Endothelial cell of umbilical vein (primary cell): Measurements from ENCODE around the gene SUGCT. TPM values are rescaled to one million over a fixed set of nuclear protein-coding genes. Genes with fewer than 3 reads are reported as not detected.

Experiments
- BruUV-seq: library from RNA; stranded (reverse); fragments of 400-500 nt; replicated peaks from 2 replicates; lab custom pipeline; 2021; lab: Mats Ljungman, UMichigan
- CTCF ChIA-PET: fragments of 300-600, 350-600 bp; sonication (Branson Sonifier 250); formaldehyde crosslinking; loops from one replicate; lab custom pipeline; 2021; ENCODE audit warnings: antibody characterized with exemption, inconsistent platforms; lab: Charles Lee
- POLR2A ChIA-PET: fragments of 300-600, 350-600 bp; sonication (Branson Sonifier 250); formaldehyde crosslinking; loops from one replicate; lab custom pipeline; 2021; ENCODE audit warnings: antibody characterized with exemption, inconsistent platforms; lab: Charles Lee
- DNase-seq: peaks from one replicate; pipeline ENCODE4 v3.0.0-alpha.2; 2011; ENCODE audit warnings: low read depth, low spot score
- FAIRE-seq: peaks from 2 replicates; lab custom pipeline; 2011; peaks lifted over from hg19 to GRCh38; lab: Jason Lieb, UNC
- H2AFZ ChIP-seq: 2 replicates; pipeline ENCODE4 v1.6.0; 2012; ENCODE audit warnings: low read depth, low read length, control low read depth, inconsistent platforms
- H3K27ac ChIP-seq: 2 replicates; pipeline ENCODE4 v1.5.1; 2011; ENCODE audit warnings: low read depth, mild to moderate bottlenecking, control low read depth, low read length, moderate library complexity; ENCODE audit not compliant: insufficient read depth
- H3K27me3 ChIP-seq, 2 experiments: 2 replicates each; pipeline versions ENCODE4 v1.6.0 to v1.6.1; 2011; ENCODE audit warnings: low read length in 2 of 2, mixed read lengths in 1 of 2; ENCODE audit not compliant: control insufficient read depth in 2 of 2, insufficient read depth in 2 of 2
- H3K36me3 ChIP-seq, 2 experiments: 2 replicates in 1 of 2; 3 replicates in 1 of 2; pipeline ENCODE4 v1.5.1; 2011; ENCODE audit warnings: low read length in 2 of 2, mild to moderate bottlenecking in 1 of 2, moderate library complexity in 1 of 2; ENCODE audit not compliant: control insufficient read depth in 2 of 2, insufficient read depth in 2 of 2; ENCODE audit errors: extremely low read depth in 1 of 2
- H3K4me1 ChIP-seq: 3 replicates; pipeline ENCODE4 v1.5.1; 2011; ENCODE audit warnings: mild to moderate bottlenecking, low read length; ENCODE audit not compliant: control insufficient read depth, insufficient read depth; ENCODE audit errors: extremely low read depth
- H3K4me2 ChIP-seq: 2 replicates; pipeline ENCODE4 v1.6.1; 2011; ENCODE audit warnings: low read length, control low read depth, mixed read lengths; ENCODE audit not compliant: insufficient read depth
- H3K4me3 ChIP-seq, 3 experiments: fragments of 200-600 bp in 1 of 3; sonication (generic), shearing (Covaris generic) in 1 of 3; replicated peaks in 1 of 3; 2 replicates each; pipeline ENCODE4 v1.5.1; 2011 to 2016; ENCODE audit warnings: control low read depth in 3 of 3, low read length in 3 of 3, mild to moderate bottlenecking in 2 of 3, inconsistent platforms in 1 of 3, low read depth in 1 of 3, moderate library complexity in 1 of 3; ENCODE audit not compliant: insufficient read depth in 1 of 3
- H3K79me2 ChIP-seq: 2 replicates; pipeline ENCODE4 v1.6.0; 2012; ENCODE audit warnings: low read length, inconsistent platforms; ENCODE audit not compliant: control insufficient read depth, insufficient read depth
- H3K9ac ChIP-seq: replicated peaks from 2 replicates; pipeline ENCODE3; 2011; ENCODE audit warnings: low read length, control low read depth; ENCODE audit not compliant: insufficient read depth; ENCODE audit errors: extremely low read depth
- H3K9me1 ChIP-seq: replicated peaks from 3 replicates; pipeline ENCODE4 v1.6.0; 2011; ENCODE audit warnings: mild to moderate bottlenecking, low read length; ENCODE audit not compliant: control insufficient read depth, insufficient read depth; ENCODE audit errors: extremely low read depth
- H3K9me3 ChIP-seq: replicated peaks from 2 replicates; pipeline ENCODE4 v1.5.1; 2012; ENCODE audit warnings: low read length, inconsistent platforms; ENCODE audit not compliant: control insufficient read depth, insufficient read depth
- H4K20me1 ChIP-seq: replicated peaks from 2 replicates; pipeline ENCODE3; 2011; ENCODE audit warnings: mild to moderate bottlenecking, low read length; ENCODE audit not compliant: control insufficient read depth, insufficient read depth; ENCODE audit errors: extremely low read depth
- EZH2 ChIP-seq: IDR thresholded peaks from 2 replicates; pipeline ENCODE4 v1.6.1; 2012; ENCODE audit warnings: borderline replicate concordance, low read depth, mild to moderate bottlenecking, moderate library complexity, low read length, inconsistent platforms; ENCODE audit not compliant: severe bottlenecking
- FOS ChIP-seq: IDR thresholded peaks from 2 replicates; pipeline ENCODE4 v1.6.1; 2011; ENCODE audit warnings: mild to moderate bottlenecking, low read length, moderate library complexity, borderline replicate concordance; ENCODE audit not compliant: insufficient read depth
- GATA2 ChIP-seq: IDR thresholded peaks from 2 replicates; pipeline ENCODE4 v1.7.0; 2011; ENCODE audit warnings: low read depth, mild to moderate bottlenecking, moderate library complexity, mixed read lengths, low read length; ENCODE audit not compliant: insufficient read length, insufficient read depth
- JUN ChIP-seq: IDR thresholded peaks from 2 replicates; pipeline ENCODE4 v1.6.1; 2011; ENCODE audit warnings: borderline replicate concordance, low read depth; ENCODE audit not compliant: insufficient read length, insufficient read depth
- MYC ChIP-seq: IDR thresholded peaks from one replicate; pipeline ENCODE4 v1.6.1; 2011; ENCODE audit warnings: mild to moderate bottlenecking, low read depth, low read length
- POLR2A ChIP-seq: IDR thresholded peaks from 2 replicates; pipeline ENCODE4 v1.6.1; 2012; ENCODE audit warnings: low read depth, mild to moderate bottlenecking, control low read depth, low read length
- POLR2AphosphoS5 ChIP-seq: IDR thresholded peaks from 2 replicates; pipeline ENCODE4 v1.6.1; 2012; ENCODE audit warnings: low read depth, mild to moderate bottlenecking, control low read depth, low read length, moderate library complexity; ENCODE audit not compliant: insufficient read depth
- dilution Hi-C: fragments of 300-500 bp; cut with MboI; formaldehyde crosslinking; loops from one replicate; pipeline ENCODE4 v1.15.0; 2019; ENCODE audit warnings: low sequenced_read_pairs; ENCODE audit not compliant: extremely low pct_ligation_motif_present
- intact Hi-C: fragments of 100-400 bp; cut with micrococcal nuclease; formaldehyde crosslinking; loops from one replicate; pipeline ENCODE4 v1.10.0; 2022
- polyA plus RNA-seq, 4 experiments: library from polyadenylated mRNA; depleted of rRNA in 3 of 4; stranded (reverse) in 3 of 4; unstranded in 1 of 4; fragments of >200 nt; gene quantifications; 2 replicates each; pipeline versions ENCODE4 v1.2.1 to v1.2.3, GENCODE V29; 2011 to 2012; ENCODE audit warnings: missing spikeins in 1 of 4
- total RNA-seq: library from RNA; stranded (reverse); gene quantifications from 2 replicates; pipeline ENCODE4 v1.2.3, GENCODE V29; 2021
- TF ChIP-seq, protein P1 (sequence below), 2 donors: IDR thresholded peaks; 1 replicate in 1 of 2; 2 replicates in 1 of 2; pipeline ENCODE4 v1.5.1; 2011; ENCODE audit warnings: low read length in 2 of 2, mild to moderate bottlenecking in 2 of 2, moderate library complexity in 2 of 2, control low read depth in 1 of 2, inconsistent platforms in 1 of 2, low read depth in 1 of 2; ENCODE audit not compliant: insufficient read depth in 1 of 2; ENCODE audit errors: extremely low read depth in 1 of 2
- TF ChIP-seq, protein P2 (sequence below): IDR thresholded peaks from 2 replicates; pipeline ENCODE4 v1.6.1; 2011; ENCODE audit not compliant: insufficient read depth, insufficient read length

Gene SUGCT
- total and polyA plus RNA-seq, 2 donors (not counting 3 experiments of a cell fraction or from before 2014, with no cell fraction given) = 1.2 to 1.4 TPM

DNA sequence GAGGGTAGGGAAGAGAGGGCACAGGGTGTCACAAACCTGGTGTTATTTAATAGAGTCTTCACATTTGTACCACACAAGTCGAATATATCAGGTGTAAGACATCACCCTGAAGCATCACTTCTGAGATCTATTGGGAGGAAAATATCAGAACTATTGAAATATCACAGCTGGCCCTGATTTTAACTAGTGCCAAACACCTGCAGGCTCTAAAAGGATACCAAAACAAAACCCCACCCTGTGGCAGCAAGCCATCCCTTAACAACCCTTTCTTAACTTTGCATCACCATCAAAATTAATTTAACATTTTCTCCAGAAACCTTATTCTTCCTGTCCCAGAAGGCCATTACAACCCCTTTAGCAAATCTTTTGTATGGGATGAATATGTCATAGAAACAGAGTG lies 365.4 kb downstream of the SUGCT start:
- H3K9ac ChIP-seq = no peak overlapping the region
- no peaks in the 10 kb centered on the region for H3K36me3 ChIP-seq
- H2AFZ ChIP-seq = no peak overlapping the region
- ChIA-PET POLR2A (no interaction called here), CTCF (interaction anchor here (0.6 to 1.4 kb wide), 3 partner anchors 44 to 174 kb away, joined by 3 to 6 read pairs (median 3); no protein-coding TSS in a partner anchor)
- H3K27ac ChIP-seq = no peak overlapping the region
- H3K4me3 ChIP-seq = no peak overlapping the region
- H3K9me3 ChIP-seq = no peaks in the 10 kb centered on the region
- H4K20me1 ChIP-seq = no peaks in the 10 kb centered on the region
- dilution Hi-C loops (no loop called here), intact Hi-C loops (loop anchor here (10.0 kb wide), 1 partner anchor 265 kb away; no protein-coding TSS in a partner anchor)
- H3K27me3 ChIP-seq = no peaks in the 10 kb centered on the region
- no peaks in the 10 kb centered on the region for H3K9me1 ChIP-seq
- DNase-seq (no peak), FAIRE-seq (no peak)
- no peaks in the 10 kb centered on the region for H3K4me1 ChIP-seq
- H3K4me2 ChIP-seq = no peak overlapping the region
- H3K79me2 ChIP-seq = no peaks in the 10 kb centered on the region
- no TSS peak for BruUV-seq
- no peak for TF ChIP-seq POLR2AphosphoS5
- no peak for TF ChIP-seq POLR2A
- TF ChIP-seq MYC = no peak
- TF ChIP-seq EZH2 = no peak
- TF ChIP-seq, protein P1, sequence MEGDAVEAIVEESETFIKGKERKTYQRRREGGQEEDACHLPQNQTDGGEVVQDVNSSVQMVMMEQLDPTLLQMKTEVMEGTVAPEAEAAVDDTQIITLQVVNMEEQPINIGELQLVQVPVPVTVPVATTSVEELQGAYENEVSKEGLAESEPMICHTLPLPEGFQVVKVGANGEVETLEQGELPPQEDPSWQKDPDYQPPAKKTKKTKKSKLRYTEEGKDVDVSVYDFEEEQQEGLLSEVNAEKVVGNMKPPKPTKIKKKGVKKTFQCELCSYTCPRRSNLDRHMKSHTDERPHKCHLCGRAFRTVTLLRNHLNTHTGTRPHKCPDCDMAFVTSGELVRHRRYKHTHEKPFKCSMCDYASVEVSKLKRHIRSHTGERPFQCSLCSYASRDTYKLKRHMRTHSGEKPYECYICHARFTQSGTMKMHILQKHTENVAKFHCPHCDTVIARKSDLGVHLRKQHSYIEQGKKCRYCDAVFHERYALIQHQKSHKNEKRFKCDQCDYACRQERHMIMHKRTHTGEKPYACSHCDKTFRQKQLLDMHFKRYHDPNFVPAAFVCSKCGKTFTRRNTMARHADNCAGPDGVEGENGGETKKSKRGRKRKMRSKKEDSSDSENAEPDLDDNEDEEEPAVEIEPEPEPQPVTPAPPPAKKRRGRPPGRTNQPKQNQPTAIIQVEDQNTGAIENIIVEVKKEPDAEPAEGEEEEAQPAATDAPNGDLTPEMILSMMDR (IDR thresholded peaks at IDR 0.05; ENCODE audit: extremely low read depth in 1 of 2, insufficient read depth in 1 of 2, low read depth in 1 of 2, low read length in 2 of 2) = no peak

DNA sequence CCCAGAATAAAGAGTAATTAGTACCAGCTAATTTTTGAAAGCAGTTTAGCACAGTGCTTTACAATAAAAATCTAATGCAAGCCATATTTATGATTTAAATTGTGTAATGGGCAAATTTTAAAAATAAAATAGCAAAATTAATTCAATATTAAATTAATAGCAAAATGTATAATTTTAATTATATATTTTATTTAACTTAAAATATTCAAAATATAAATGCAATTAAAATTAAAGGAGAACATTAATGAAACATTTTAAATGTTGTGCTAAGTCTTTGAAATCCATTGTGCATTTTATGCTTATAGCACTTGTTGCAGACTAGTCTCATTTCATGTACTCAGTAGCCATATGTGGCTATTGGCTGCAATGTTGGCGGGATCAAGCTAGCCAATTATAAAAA lies 367.6 kb downstream of the SUGCT start:
- Histone ChIP-seq H3K9me3 (no peaks in the 10 kb centered on the region), H3K9ac (no peak overlapping the region), H3K27me3 (no peaks in the 10 kb centered on the region), H4K20me1 (no peaks in the 10 kb centered on the region), H3K27ac (no peak overlapping the region), H3K79me2 (no peaks in the 10 kb centered on the region), H3K4me2 (no peak overlapping the region), H3K4me3 (no peak overlapping the region), H3K36me3 (no peaks in the 10 kb centered on the region), H2AFZ (no peak overlapping the region), H3K9me1 (no peaks in the 10 kb centered on the region), H3K4me1 (no peaks in the 10 kb centered on the region)
- dilution Hi-C loops (no loop called here), intact Hi-C loops (loop anchor here (10.0 kb wide), 1 partner anchor 268 kb away; no protein-coding TSS in a partner anchor)
- DNase-seq (no peak), FAIRE-seq (no peak)
- ChIA-PET CTCF (interaction anchor here (0.9 to 1.2 kb wide), 2 partner anchors 83 to 102 kb away, joined by 3 read pairs; no protein-coding TSS in a partner anchor), POLR2A (no interaction called here)
- TF ChIP-seq JUN = no peak
- TF ChIP-seq, protein P2, sequence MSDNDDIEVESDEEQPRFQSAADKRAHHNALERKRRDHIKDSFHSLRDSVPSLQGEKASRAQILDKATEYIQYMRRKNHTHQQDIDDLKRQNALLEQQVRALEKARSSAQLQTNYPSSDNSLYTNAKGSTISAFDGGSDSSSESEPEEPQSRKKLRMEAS = no peak
- TF ChIP-seq FOS = no peak
- no peak for TF ChIP-seq MYC
- no peak for TF ChIP-seq POLR2AphosphoS5
- TF ChIP-seq, protein P1 (IDR thresholded peaks at IDR 0.05; ENCODE audit: extremely low read depth in 1 of 2, insufficient read depth in 1 of 2, low read depth in 1 of 2, low read length in 2 of 2) = no peak
- TF ChIP-seq GATA2 = no peak
- TF ChIP-seq EZH2 = no peak
- BruUV-seq = no TSS peak
